HG02970 (cell line): ENCODE measurements around the gene ZMAT3.
A peak's percentile ranks its signal among the peaks of the same experiment; 100 is the strongest.
"Not testable (repeated sequence)": the region's sequence is repeated elsewhere in the genome, so short reads cannot be mapped to it uniquely, and the experiment has no call there.

Source experiments
- ATAC-seq: cut with Tn5 transposase; IDR thresholded peaks from one replicate; pipeline ENCODE4 v1.9.1; 2021; ENCODE audit warnings: mild to moderate bottlenecking, moderate library complexity, moderate number of reproducible peaks; ENCODE audit not compliant: unreplicated experiment, low FRiP score

Gene ZMAT3

GRCh38 chr3:179069762-179070390, 1.7 kb downstream of the ZMAT3 start:
- no peak for ATAC-seq

- no peak for ATAC-seq
Observed at GRCh38 chr3:179068779-179069530, 2.7 kb downstream of the ZMAT3 start.

- no peak for ATAC-seq
Observed at GRCh38 chr3:179067839-179068238, 3.8 kb downstream of the ZMAT3 start.

- ATAC-seq, result no peak
Observed at GRCh38 chr3:179067291-179067690, 4.3 kb downstream of the ZMAT3 start.

- no peak for ATAC-seq
Observed at GRCh38 chr3:179063945-179064560, 7.6 kb downstream of the ZMAT3 start.

- ATAC-seq, result no peak
Observed at GRCh38 chr3:179056326-179056725, 15.3 kb downstream of the ZMAT3 start.

GRCh38 chr3:179054565-179054964, 17.0 kb downstream of the ZMAT3 start:
- not testable (repeated sequence) for ATAC-seq

- ATAC-seq, result peak; percentile 84
Observed at GRCh38 chr3:179046497-179047353, 24.9 kb downstream of the ZMAT3 start.

GRCh38 chr3:179045719-179046402, 25.7 kb downstream of the ZMAT3 start:
- peak; percentile 32 for ATAC-seq

- not testable (repeated sequence) for ATAC-seq
Observed at GRCh38 chr3:179038899-179039251, 32.7 kb downstream of the ZMAT3 start.

- no peak for ATAC-seq
Observed at GRCh38 chr3:179038216-179038898, 33.3 kb downstream of the ZMAT3 start.

- ATAC-seq, result no peak
Observed at GRCh38 chr3:179037351-179037750, 34.3 kb downstream of the ZMAT3 start.

- ATAC-seq, result no peak
Observed at GRCh38 chr3:179036626-179037300, 34.8 kb downstream of the ZMAT3 start.

- ATAC-seq, result no peak
Observed at GRCh38 chr3:179036226-179036625, 35.4 kb downstream of the ZMAT3 start.

GRCh38 chr3:179035232-179035631, 36.4 kb downstream of the ZMAT3 start:
- ATAC-seq, result no peak

GRCh38 chr3:179033304-179033657, 38.3 kb downstream of the ZMAT3 start:
- not testable (repeated sequence) for ATAC-seq

GRCh38 chr3:179032454-179033303, 38.9 kb downstream of the ZMAT3 start:
- ATAC-seq, result not testable (repeated sequence)

GRCh38 chr3:179029096-179029495, 42.5 kb downstream of the ZMAT3 start:
- no peak for ATAC-seq
